Effector memory CD4-positive, alpha-beta T cell (primary cell): ENCODE measurements around the gene GARIN1A.
A peak's percentile ranks its signal among the peaks of the same experiment; 100 is the strongest.

Experiments
- DNase-seq, 3 donors: peaks; one replicate each; pipeline ENCODE4 v3.0.0-alpha.2; 2020
- H3K27ac ChIP-seq: 2 replicates; pipeline ENCODE4 v1.7.0; 2013; ENCODE audit warnings: mild to moderate bottlenecking, low read length, moderate library complexity; ENCODE audit not compliant: insufficient read depth, poor library complexity, severe bottlenecking
- H3K27me3 ChIP-seq: replicated peaks from 2 replicates; pipeline ENCODE4 v1.7.0; 2013; ENCODE audit warnings: mild to moderate bottlenecking, low read length; ENCODE audit not compliant: insufficient read depth, control insufficient read depth, poor library complexity, severe bottlenecking
- H3K36me3 ChIP-seq: 2 replicates; pipeline ENCODE4 v1.7.0; 2013; ENCODE audit warnings: mild to moderate bottlenecking, low read length, moderate library complexity; ENCODE audit not compliant: control insufficient read depth, insufficient read depth
- H3K4me1 ChIP-seq: 2 replicates; pipeline ENCODE4 v1.7.0; 2013; ENCODE audit warnings: low read length, mild to moderate bottlenecking; ENCODE audit not compliant: control insufficient read depth, insufficient read depth, poor library complexity, severe bottlenecking
- H3K4me3 ChIP-seq: 2 replicates; pipeline ENCODE4 v1.7.0; 2013; ENCODE audit warnings: low read length, low read depth, mild to moderate bottlenecking; ENCODE audit not compliant: insufficient read depth, poor library complexity, severe bottlenecking
- H3K9me3 ChIP-seq: 2 replicates; pipeline ENCODE4 v1.7.0; 2013; ENCODE audit warnings: mild to moderate bottlenecking, low read length, moderate library complexity; ENCODE audit not compliant: control insufficient read depth

GARIN1A gene

DNA sequence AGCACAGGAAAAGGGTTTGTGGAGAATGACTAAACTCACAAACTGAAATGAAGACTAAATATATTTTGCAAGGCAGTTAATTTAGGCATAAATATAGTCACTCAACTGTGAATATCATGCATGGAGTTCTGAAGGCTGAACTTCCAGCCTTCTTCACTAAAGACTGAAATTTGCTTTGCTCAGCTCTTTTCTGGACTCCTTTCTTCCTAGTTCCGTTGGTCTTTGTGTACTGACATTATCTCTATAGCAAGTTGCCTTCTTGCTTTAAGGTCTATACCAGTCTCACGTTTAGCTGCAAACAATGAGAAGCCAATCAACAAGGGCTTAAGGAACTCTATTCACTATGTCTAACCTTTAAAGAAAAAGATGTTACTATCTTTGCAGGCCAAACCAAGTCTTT, 22.6 kb downstream of the GARIN1A start:
- Histone ChIP-seq H3K4me3 (no peak overlapping the region), H3K9me3 (no peaks in the 10 kb centered on the region), H3K27ac (no peak overlapping the region), H3K36me3 (no peaks in the 10 kb centered on the region), H3K4me1 (peaks cover 4% of the 10 kb centered on the region), H3K27me3 (peaks cover 18% of the 10 kb centered on the region)
- DNase-seq = no peak

GRCh38 chr7:128697302-128697905, 25.3 kb downstream of the GARIN1A start:
- peaks cover 4% of the 10 kb centered on the region for H3K4me1 ChIP-seq
- H3K27ac ChIP-seq = no peak overlapping the region
- H3K4me3 ChIP-seq = no peak overlapping the region
- DNase-seq = peak; percentile 3 to 13 (median 9)
- H3K36me3 ChIP-seq = no peaks in the 10 kb centered on the region
- H3K9me3 ChIP-seq = no peaks in the 10 kb centered on the region
- peaks cover 18% of the 10 kb centered on the region for H3K27me3 ChIP-seq

GRCh38 chr7:128699196-128699712, 27.2 kb downstream of the GARIN1A start:
- Histone ChIP-seq H3K27ac (no peak overlapping the region), H3K27me3 (peaks cover 18% of the 10 kb centered on the region)
- DNase-seq = no peak

GRCh38 chr7:128699895-128700294, 27.8 kb downstream of the GARIN1A start:
- Histone ChIP-seq H3K27ac (no peak overlapping the region), H3K27me3 (peaks cover 18% of the 10 kb centered on the region), H3K4me1 (peaks cover 4% of the 10 kb centered on the region), H3K9me3 (no peaks in the 10 kb centered on the region), H3K36me3 (no peaks in the 10 kb centered on the region), H3K4me3 (no peak overlapping the region)
- no peak for DNase-seq

More at GRCh38 chr7:128699196-128699712, 27.2 kb downstream of the GARIN1A start:
- Histone ChIP-seq H3K9me3 (no peaks in the 10 kb centered on the region), H3K4me3 (no peak overlapping the region), H3K36me3 (no peaks in the 10 kb centered on the region), H3K4me1 (peaks cover 4% of the 10 kb centered on the region)

GRCh38 chr7:128701062-128701785, 29.1 kb downstream of the GARIN1A start:
- Histone ChIP-seq H3K4me3 (no peak overlapping the region), H3K9me3 (no peaks in the 10 kb centered on the region), H3K27me3 (peaks cover 18% of the 10 kb centered on the region), H3K36me3 (no peaks in the 10 kb centered on the region), H3K4me1 (peaks cover 4% of the 10 kb centered on the region), H3K27ac (no peak overlapping the region)
- no peak for DNase-seq

DNA sequence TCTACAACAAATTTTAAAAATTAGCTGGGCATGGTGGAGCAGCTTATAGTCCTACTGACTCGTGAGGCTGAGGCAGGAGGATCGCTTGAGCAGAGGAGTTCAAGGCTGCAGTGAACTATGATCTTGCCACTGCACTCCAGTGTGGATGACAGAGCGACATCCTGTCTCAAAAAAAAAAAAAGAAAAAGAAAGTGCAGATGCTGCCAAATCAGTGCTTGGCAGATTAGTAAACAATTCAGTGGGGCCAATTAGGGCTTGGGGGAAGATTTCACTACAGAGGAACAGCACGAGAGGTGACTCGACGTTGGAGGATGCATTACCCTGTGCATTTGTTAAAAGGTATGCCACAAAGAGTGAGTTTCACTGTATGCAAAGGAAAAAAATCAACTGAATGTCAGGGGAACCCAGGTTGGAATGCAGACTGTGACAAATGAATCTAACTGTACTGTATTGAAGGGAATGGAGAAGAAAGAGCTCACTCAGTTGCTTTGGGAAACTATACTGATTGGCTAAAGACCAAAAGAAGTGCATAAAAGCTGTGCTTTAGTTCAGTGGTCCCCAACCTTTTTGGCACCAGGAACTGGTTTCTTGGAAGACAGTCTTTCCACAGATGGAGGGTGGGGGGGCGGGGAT, 31.6 kb downstream of the GARIN1A start:
- H3K27ac ChIP-seq = no peak overlapping the region
- H3K27me3 ChIP-seq = no peaks in the 10 kb centered on the region

GRCh38 chr7:128705891-128706333, 33.8 kb downstream of the GARIN1A start:
- no peak for DNase-seq
- H3K36me3 ChIP-seq = no peaks in the 10 kb centered on the region
- H3K9me3 ChIP-seq = no peaks in the 10 kb centered on the region
- no peaks in the 10 kb centered on the region for H3K27me3 ChIP-seq
- H3K4me1 ChIP-seq = no peaks in the 10 kb centered on the region
- H3K27ac ChIP-seq = no peak overlapping the region
- no peak overlapping the region for H3K4me3 ChIP-seq

More for the DNA sequence above, 31.6 kb downstream of the GARIN1A start:
- Histone ChIP-seq H3K9me3 (no peaks in the 10 kb centered on the region), H3K4me1 (no peaks in the 10 kb centered on the region), H3K4me3 (no peak overlapping the region), H3K36me3 (no peaks in the 10 kb centered on the region)
- no peak for DNase-seq

GRCh38 chr7:128707752-128708151, 35.7 kb downstream of the GARIN1A start:
- H3K27ac ChIP-seq = no peak overlapping the region
- H3K9me3 ChIP-seq = no peaks in the 10 kb centered on the region
- H3K27me3 ChIP-seq = no peaks in the 10 kb centered on the region
- no peaks in the 10 kb centered on the region for H3K36me3 ChIP-seq
- no peak overlapping the region for H3K4me3 ChIP-seq
- DNase-seq = no peak
- no peaks in the 10 kb centered on the region for H3K4me1 ChIP-seq

GRCh38 chr7:128708235-128708634, 36.1 kb downstream of the GARIN1A start:
- Histone ChIP-seq H3K4me1 (no peaks in the 10 kb centered on the region), H3K36me3 (no peaks in the 10 kb centered on the region), H3K9me3 (no peaks in the 10 kb centered on the region), H3K4me3 (no peak overlapping the region), H3K27ac (no peak overlapping the region), H3K27me3 (no peaks in the 10 kb centered on the region)
- no peak for DNase-seq

GRCh38 chr7:128708824-128709223, 36.7 kb downstream of the GARIN1A start:
- Histone ChIP-seq H3K4me3 (no peak overlapping the region), H3K27me3 (no peaks in the 10 kb centered on the region), H3K9me3 (no peaks in the 10 kb centered on the region), H3K27ac (no peak overlapping the region), H3K36me3 (no peaks in the 10 kb centered on the region), H3K4me1 (no peaks in the 10 kb centered on the region)
- no peak for DNase-seq
